Upper lobe of left lung (tissue), 6 donors: ENCODE data around the gene CEP78. TPM values are rescaled to one million over a fixed set of nuclear protein-coding genes. Genes with fewer than 3 reads are reported as not detected.

Experiments
- ATAC-seq, 2 donors: fragments of 200-7000 bp; cut with Tn5 transposase; one replicate each; pipeline ENCODE4 v1.9.1; 2022; ENCODE audit warnings: mild to moderate bottlenecking in 2 of 2, moderate library complexity in 2 of 2; ENCODE audit not compliant: low FRiP score in 2 of 2
- DNase-seq, 2 donors: peaks; one replicate each; pipeline ENCODE4 v3.0.0-alpha.2; 2019 to 2020
- H3K27ac ChIP-seq, 4 donors: fragments of 200-600 bp; sonication (generic); one replicate each; pipeline ENCODE4 v1.5.1; 2016 to 2019
- H3K27me3 ChIP-seq, 4 donors: fragments of 200-600 bp; sonication (generic); one replicate each; pipeline ENCODE4 v1.5.1; 2017 to 2019
- H3K36me3 ChIP-seq, 4 donors: fragments of 200-600 bp; sonication (generic); one replicate each; pipeline ENCODE4 v1.5.1; 2016 to 2019
- H3K4me1 ChIP-seq, 4 donors: fragments of 200-600 bp; sonication (generic); one replicate each; pipeline ENCODE4 v1.5.1; 2018 to 2019
- H3K4me3 ChIP-seq, 4 donors: fragments of 200-600 bp; sonication (generic); one replicate each; pipeline ENCODE4 v1.5.1; 2017 to 2019; ENCODE audit warnings: mild to moderate bottlenecking in 2 of 4, moderate library complexity in 1 of 4
- H3K9me3 ChIP-seq, 4 donors: fragments of 200-600 bp; sonication (generic); one replicate each; pipeline ENCODE4 v1.5.1; 2018 to 2019
- CTCF ChIP-seq, 6 experiments: fragments of 450-650 bp in 4 of 6; fragments of 200-600 bp in 2 of 6; sonication (generic) in 2 of 6; IDR thresholded peaks; one replicate each; pipeline ENCODE4 v1.5.1; 2016 to 2019; ENCODE audit warnings: antibody characterized with exemption in 6 of 6
- EP300 ChIP-seq, 4 donors: sonication (generic); formaldehyde crosslinking; IDR thresholded peaks; one replicate each; pipeline ENCODE4 v1.5.1; 2017; ENCODE audit warnings: antibody characterized with exemption in 4 of 4, control low read depth in 2 of 4
- POLR2A ChIP-seq, 4 donors: fragments of 450-650 bp; IDR thresholded peaks; one replicate each; pipeline ENCODE4 v1.5.1; 2016 to 2017; ENCODE audit warnings: antibody characterized with exemption in 4 of 4, mild to moderate bottlenecking in 2 of 4
- POLR2AphosphoS5 ChIP-seq, 2 donors: sonication (generic); formaldehyde crosslinking; IDR thresholded peaks; one replicate each; pipeline ENCODE4 v1.5.1; 2017; ENCODE audit warnings: antibody characterized with exemption in 2 of 2
- WGBS, 2 donors: methylation state at CpG; one replicate each; pipeline ENCODE4 v1.1.5; 2017 to 2018; 5-methylcytosine and 5-hydroxymethylcytosine counted together
- total RNA-seq, 6 donors: library from RNA; depleted of rRNA in 4 of 6; stranded (reverse); fragments of >200 nt in 4 of 6; gene quantifications; one replicate each; pipeline versions ENCODE4 v1.1.0 to v1.2.1, GENCODE V29; 2016 to 2021
- donor health status: DM: no; HTN: no; CAD: no; lungs with moderate emphysema.
- donor health status: DM: no; HTN: yes; CAD: no; lungs with severe emphysema.

Gene CEP78
- total RNA-seq, 6 donors from 2014 or later, result 7.3 to 26.4 (median 11.9) TPM

DNA sequence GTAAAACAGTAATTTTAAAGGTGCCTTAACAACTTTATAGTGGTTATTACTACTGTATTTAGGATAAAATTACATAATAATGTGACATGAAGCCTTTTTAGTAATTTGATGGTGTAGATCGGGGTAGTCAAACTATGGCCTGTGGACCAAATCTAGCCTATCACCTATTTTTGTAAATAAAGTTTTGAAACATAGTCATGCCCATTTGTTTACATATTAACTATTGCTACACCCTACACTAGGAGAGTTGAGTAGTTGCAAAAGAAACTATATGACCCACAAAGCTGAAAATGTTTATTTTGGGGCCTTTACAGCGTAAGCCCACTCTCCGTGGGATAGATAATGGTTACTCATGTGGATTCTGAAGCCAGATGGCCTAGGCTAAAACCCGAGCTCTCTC is 6.2 kb downstream of the CEP78 start:
- ATAC-seq (no peak), DNase-seq (no peak)
- H3K4me3 ChIP-seq, result no peak overlapping the region
- H3K27ac ChIP-seq, result no peak overlapping the region
- TF ChIP-seq POLR2A (IDR thresholded peaks at IDR 0.05) (no peak), CTCF (IDR thresholded peaks at IDR 0.05) (no peak), EP300 (IDR thresholded peaks at IDR 0.05) (no peak), POLR2AphosphoS5 (IDR thresholded peaks at IDR 0.05) (no peak)
- peaks cover 0 to 10% (median 3%) of the 10 kb centered on the region in 4 donors for H3K4me1 ChIP-seq
- H3K36me3 ChIP-seq, result peaks cover 0 to 13% (median 0%) of the 10 kb centered on the region in 4 donors
- no peaks in the 10 kb centered on the region for H3K9me3 ChIP-seq
- 80 to 84% methylated on average over 4 of the region's 4 CpGs for WGBS, 2 donors
- H3K27me3 ChIP-seq, result no peaks in the 10 kb centered on the region

DNA sequence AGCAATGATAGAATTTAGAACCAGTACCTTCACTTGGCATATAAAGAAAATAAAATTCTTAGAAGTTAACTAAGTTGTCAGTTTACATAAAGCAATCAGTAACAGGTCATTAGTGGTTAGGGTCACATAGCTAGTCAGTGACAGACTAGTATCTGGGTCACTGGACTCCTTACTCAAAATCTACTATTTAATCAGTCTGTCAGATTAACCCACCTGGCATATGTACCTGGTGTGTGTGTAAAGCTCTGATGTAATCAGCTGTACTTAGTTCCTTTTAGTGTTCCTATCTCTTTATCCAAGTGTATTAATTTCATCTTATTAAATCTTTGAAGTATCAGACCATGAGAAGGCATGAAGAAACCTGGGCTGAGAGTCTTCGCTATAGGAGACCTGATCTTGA is 7.3 kb downstream of the CEP78 start:
- ATAC-seq, result no peak
- Histone ChIP-seq H3K4me3 (no peak overlapping the region), H3K36me3 (peaks cover 0 to 15% (median 0%) of the 10 kb centered on the region in 4 donors), H3K4me1 (peaks cover 0 to 2% (median 0%) of the 10 kb centered on the region in 4 donors), H3K27ac (no peak overlapping the region), H3K27me3 (no peaks in the 10 kb centered on the region), H3K9me3 (no peaks in the 10 kb centered on the region)
- DNase-seq, result no peak
- TF ChIP-seq EP300 (IDR thresholded peaks at IDR 0.05) (no peak), POLR2A (IDR thresholded peaks at IDR 0.05) (no peak), POLR2AphosphoS5 (IDR thresholded peaks at IDR 0.05) (no peak), CTCF (IDR thresholded peaks at IDR 0.05) (no peak)
- 97 to 100% methylated on average over 1 of the region's 1 CpG for WGBS, 2 donors

DNA sequence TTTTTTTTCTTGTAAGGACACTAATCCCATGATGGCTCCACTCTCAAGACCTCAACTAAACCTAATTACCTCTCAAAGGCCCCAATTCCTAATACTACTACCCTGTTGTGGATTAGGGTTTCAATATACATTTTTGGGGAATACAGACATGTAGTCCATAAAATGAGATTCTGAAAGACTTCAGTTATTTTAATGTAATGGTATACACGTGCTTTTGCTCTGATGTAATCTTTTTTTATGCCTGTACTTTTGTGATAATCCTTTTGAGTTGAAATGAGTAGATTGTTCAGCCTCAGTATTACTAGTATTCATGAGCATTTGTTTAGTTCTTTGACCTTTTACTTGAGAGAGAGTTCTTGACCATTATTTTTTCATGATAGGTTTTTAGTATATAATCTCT is 9.5 kb downstream of the CEP78 start:
- Histone ChIP-seq H3K4me3 (no peak overlapping the region), H3K36me3 (peaks cover 0 to 27% (median 0%) of the 10 kb centered on the region in 4 donors), H3K4me1 (no peaks in the 10 kb centered on the region), H3K27me3 (no peaks in the 10 kb centered on the region), H3K27ac (no peak overlapping the region), H3K9me3 (no peaks in the 10 kb centered on the region)
- DNase-seq (no peak), ATAC-seq (no peak)
- no peak for TF ChIP-seq EP300 (IDR thresholded peaks at IDR 0.05)
- no peak for TF ChIP-seq CTCF (IDR thresholded peaks at IDR 0.05)
- no peak for TF ChIP-seq POLR2A (IDR thresholded peaks at IDR 0.05)
- TF ChIP-seq POLR2AphosphoS5 (IDR thresholded peaks at IDR 0.05), result no peak
- 94 to 97% methylated on average over 1 of the region's 1 CpG for WGBS, 2 donors

- no peak for DNase-seq
- no peak for ATAC-seq
- H3K36me3 ChIP-seq, result peaks cover 0 to 23% (median 0%) of the 10 kb centered on the region in 4 donors
These were observed 12.8 kb downstream of the CEP78 start for GRCh38 chr9:78248635-78249034.

More at GRCh38 chr9:78248635-78249034, 12.8 kb downstream of the CEP78 start:
- Histone ChIP-seq H3K4me1 (no peaks in the 10 kb centered on the region), H3K9me3 (no peaks in the 10 kb centered on the region), H3K27me3 (no peaks in the 10 kb centered on the region), H3K4me3 (no peak overlapping the region), H3K27ac (no peak overlapping the region)
- WGBS, 2 donors, result 82 to 94% methylated on average over 1 of the region's 1 CpG
- TF ChIP-seq POLR2A (IDR thresholded peaks at IDR 0.05) (no peak), CTCF (IDR thresholded peaks at IDR 0.05) (no peak), EP300 (IDR thresholded peaks at IDR 0.05) (no peak), POLR2AphosphoS5 (IDR thresholded peaks at IDR 0.05) (no peak)
